AG08395 (cell line): ENCODE results near the gene ARF6.
A peak's percentile ranks its signal among the peaks of the same experiment; 100 is the strongest.
"Not testable (repeated sequence)": the region's sequence is repeated elsewhere in the genome, so short reads cannot be mapped to it uniquely, and the experiment has no call there.

Experiments
- DNase-seq: peaks from one replicate; pipeline ENCODE4 v3.0.0; 2012; ENCODE audit warnings: mixed read lengths, low spot score

ARF6 gene

DNA sequence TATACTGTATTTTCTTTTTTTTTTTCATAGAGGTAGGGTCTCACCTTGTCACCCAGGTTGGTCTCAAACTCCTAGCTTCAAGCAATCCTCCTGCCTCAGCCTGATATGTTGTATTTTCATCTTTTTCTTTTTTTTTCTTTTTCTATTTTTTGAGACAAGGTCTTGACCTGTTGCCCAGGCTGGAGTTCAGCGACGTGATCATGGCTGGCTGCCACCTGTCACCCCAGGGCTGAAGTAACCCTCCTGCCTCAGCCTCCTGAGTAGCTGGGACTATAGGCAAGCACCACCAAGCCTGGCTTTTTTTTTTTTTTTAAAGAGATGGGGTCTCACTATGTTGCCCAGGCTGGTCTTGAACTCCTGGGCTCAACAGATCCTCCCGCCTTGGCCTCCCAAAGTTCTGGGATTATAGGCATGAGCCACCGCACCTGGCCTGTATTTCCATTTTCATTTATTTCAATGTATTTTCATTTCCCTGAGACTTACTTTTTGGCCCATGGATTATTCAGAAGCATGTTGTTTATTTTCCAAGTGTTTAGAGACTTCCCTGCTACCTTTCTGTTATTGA is 16.2 kb upstream of the ARF6 start:
- DNase-seq = no peak

DNA sequence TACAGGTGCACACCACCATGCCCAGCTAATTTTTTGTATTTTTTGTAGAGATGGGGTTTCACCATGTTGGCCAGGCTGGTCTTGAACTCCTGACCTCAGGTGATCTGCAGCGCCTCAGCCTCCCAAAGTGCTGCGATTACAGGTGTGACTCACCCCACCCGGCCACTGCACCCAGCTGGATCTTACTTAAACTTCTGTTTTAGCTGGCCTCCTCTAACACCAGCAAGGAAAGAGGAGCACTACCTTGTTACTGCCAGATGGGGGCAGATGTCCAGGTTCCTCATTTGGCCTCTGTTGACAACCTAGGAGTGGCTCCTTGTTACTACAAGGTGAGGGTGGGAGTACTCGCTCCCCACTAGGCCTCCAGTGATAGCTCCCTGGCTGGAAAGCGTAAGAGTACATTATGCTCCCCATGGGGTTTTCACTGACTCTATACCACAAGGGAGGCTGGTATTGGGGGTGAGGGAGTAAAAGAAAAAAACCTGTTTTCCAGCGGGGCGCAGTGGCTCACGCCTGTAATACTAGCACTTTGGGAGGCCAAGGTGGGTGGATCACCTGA is 13.2 kb upstream of the ARF6 start:
- peak; percentile 43 for DNase-seq

GRCh38 chr14:49880267-49881064 is 12.4 kb upstream of the ARF6 start:
- no peak for DNase-seq

- no peak for DNase-seq
Measured at GRCh38 chr14:49881350-49882001, 11.4 kb upstream of the ARF6 start.

DNA sequence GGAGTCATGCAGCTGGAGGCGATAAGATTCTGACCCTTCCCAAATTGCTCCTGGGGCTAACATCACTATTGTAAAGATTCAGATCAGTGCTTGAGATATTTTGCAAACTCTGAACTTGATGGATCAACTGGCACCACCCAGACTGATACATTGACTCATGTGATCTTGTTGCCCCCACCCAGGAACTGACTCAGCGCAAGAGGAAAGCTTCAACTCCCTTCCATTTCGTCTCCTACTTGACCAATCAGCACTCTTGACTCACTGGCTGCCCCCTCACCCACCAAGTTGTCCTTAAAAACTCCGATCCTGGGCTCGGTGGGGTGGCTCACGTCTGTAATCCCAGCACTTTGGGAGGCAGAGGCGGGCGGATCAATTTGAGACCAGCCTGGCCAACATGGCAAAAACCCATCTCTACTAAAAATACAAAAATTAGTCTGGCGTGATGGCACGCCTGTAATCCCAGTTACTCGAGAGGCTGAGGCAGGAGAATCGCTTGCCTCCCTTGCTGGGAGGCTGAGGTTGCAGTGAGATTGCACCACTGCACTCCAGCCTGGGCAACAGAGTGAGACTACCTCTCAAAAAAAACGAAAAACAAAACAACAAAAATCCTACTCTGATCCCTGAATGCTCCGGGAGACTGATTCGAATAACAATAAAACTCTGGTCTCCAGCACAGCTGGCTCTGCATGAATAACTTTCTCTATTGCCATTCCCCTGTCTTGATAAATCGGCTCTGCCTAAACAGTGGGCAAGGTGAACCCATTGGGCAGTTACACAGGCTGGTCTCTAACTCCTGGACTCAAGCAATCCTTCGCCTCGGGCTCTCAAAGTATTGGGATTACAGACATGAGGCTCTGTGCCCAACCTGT is 9.8 kb upstream of the ARF6 start:
- DNase-seq = no peak

GRCh38 chr14:49886523-49886922 is 6.4 kb upstream of the ARF6 start:
- no peak for DNase-seq

GRCh38 chr14:49888293-49888692 is 4.6 kb upstream of the ARF6 start:
- no peak for DNase-seq

- DNase-seq = peak; percentile 63
Measured at GRCh38 chr14:49892301-49892635, 614 bp upstream of the ARF6 start.

DNA sequence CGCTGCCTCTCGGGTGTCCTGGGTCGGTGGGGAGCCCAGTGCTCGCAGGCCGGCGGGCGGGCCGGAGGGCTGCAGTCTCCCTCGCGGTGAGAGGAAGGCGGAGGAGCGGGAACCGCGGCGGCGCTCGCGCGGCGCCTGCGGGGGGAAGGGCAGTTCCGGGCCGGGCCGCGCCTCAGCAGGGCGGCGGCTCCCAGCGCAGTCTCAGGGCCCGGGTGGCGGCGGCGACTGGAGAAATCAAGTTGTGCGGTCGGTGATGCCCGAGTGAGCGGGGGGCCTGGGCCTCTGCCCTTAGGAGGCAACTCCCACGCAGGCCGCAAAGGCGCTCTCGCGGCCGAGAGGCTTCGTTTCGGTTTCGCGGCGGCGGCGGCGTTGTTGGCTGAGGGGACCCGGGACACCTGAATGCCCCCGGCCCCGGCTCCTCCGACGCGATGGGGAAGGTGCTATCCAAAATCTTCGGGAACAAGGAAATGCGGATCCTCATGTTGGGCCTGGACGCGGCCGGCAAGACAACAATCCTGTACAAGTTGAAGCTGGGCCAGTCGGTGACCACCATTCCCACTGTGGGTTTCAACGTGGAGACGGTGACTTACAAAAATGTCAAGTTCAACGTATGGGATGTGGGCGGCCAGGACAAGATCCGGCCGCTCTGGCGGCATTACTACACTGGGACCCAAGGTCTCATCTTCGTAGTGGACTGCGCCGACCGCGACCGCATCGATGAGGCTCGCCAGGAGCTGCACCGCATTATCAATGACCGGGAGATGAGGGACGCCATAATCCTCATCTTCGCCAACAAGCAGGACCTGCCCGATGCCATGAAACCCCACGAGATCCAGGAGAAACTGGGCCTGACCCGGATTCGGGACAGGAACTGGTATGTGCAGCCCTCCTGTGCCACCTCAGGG is 679 bp downstream of the ARF6 start:
- DNase-seq = peak; percentile 58

GRCh38 chr14:49894214-49895107 is 1.6 kb downstream of the ARF6 start:
- DNase-seq = not testable (repeated sequence)

DNA sequence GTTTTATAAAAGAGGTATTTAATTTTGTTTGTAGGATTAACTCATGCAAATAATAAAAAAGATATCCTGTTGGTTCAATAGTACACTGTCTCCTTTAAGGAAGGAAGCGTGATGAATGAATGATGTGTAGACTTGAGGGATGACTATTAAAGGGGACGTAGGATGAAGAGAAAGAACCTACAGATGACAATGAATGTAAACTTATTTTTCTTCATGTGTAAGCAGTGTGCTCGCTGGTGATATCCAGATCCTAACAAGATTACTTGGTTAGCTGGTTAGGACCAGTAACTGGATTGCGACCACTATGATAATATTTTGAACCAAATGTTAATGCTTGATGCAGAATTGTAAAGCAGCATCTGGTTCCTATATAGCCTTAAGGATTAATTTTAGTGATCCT is 2.6 kb downstream of the ARF6 start:
- no peak for DNase-seq

DNA sequence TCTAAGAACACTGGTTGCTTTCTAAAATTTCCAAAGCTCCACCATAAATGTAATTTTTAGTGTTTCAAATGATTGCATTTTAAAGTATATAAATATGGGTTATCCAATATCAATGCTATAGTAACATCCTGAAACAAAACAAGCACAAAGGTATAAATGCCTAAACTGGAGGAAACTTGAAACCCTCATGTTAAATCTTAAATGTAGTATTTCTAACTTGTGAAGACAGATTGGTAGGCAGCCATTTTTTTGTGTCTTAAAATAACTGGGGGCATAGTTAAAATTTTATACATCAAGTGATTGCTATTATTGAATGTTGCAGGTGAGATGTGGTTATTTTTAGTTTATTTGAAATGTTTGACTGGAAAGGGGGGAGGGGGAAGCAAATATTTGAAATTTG is 3.4 kb downstream of the ARF6 start:
- DNase-seq = not testable (repeated sequence)

- DNase-seq = no peak
Measured at GRCh38 chr14:49896966-49897365, 4.1 kb downstream of the ARF6 start.

DNA sequence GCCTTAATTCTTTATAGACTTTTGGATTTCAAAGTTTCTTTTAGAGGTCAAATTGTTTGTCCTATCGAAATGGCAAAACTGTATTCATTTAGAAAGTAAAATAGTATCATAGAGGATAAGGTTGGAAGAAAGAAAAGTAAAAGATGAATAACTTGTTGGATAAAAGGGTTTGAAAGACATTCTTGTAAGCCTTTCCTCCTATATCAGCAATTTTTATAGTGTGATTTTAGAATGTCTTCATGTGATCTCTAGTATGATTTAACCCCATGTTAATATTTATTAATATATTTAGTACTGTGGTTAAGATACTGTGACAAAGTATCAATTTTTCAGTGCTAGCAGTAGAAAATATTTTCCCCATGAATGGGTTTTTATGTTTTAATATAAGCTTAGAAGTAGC is 4.5 kb downstream of the ARF6 start:
- DNase-seq = no peak

GRCh38 chr14:49897965-49898364 is 5.1 kb downstream of the ARF6 start:
- no peak for DNase-seq

GRCh38 chr14:49898485-49898884 is 5.6 kb downstream of the ARF6 start:
- no peak for DNase-seq

GRCh38 chr14:49900973-49901372 is 8.1 kb downstream of the ARF6 start:
- no peak for DNase-seq

DNA sequence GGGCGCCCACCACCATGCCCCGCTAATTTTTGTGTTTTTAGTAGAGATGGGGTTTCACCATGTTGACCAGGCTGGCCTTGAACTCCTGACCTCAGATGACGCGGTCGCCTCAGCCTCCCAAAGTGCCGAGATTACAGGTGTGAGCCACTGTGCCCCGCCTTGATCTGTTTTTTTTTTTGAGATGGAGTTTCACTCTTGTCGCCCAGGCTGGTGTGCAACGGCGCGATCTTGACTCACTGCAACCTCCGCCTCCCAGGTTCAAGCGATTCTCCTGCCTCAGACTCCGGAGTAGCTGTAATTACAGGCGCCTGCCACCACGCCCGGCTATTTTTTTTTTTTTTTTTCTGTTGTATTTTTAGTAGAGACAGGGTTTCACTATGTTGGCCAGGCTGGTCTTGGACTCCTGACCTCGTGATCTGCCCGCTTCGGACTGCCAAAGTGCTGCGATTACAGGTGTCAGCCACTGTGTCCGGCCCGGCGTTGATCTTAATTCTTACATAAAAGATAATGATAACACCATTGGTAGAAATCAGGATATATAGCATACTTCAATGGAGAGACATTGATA is 9.9 kb downstream of the ARF6 start:
- DNase-seq = not testable (repeated sequence)

GRCh38 chr14:49904270-49904669 is 11.4 kb downstream of the ARF6 start:
- no peak for DNase-seq

DNA sequence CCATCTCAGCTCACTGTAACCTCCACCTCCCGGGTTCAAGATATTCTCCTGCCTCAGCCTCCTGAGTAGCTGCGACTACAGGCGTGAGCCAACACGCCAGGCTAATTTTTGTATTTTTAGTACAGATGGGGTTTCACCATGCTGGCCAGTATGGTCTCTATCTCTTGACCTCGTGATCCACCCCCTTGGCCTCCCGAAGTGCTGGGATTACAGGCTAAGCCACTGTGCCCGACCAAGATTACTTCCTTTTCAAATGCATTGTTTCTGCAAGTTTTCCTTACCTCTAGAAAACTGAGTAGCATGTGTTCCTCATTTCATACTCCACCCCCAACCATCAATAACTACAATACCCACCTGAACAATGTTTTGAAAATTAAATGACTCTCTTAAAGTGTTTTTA is 13.1 kb downstream of the ARF6 start:
- DNase-seq = no peak
